ENCODE data around the gene MYPN. TPM values are rescaled to one million over a fixed set of nuclear protein-coding genes. Genes with fewer than 3 reads are reported as not detected.

MYPN gene
- total and polyA plus RNA-seq, 2 donors (not counting 1 experiment from before 2014, with no cell fraction given): not detected

DNA sequence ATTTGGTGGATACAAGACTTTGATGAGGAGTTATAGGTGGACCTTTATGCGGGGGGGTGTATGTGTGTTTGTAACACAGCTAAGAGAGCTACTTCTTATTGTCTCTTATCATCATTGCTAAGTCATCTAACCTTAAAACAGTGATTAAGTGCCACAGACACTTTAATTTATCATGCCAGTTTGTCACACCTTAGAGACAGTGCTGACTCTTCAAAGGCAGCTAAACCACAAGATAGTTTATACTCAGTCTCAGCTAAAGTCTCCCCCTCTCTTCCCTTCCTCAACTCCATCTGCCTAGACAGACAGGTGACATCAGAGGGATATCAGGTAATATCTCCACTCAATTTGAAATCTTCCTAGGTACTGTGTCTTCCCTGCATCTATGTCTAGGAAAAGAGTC, 42.2 kb downstream of the MYPN start:
- intact Hi-C loops (cut with micrococcal nuclease): loop anchor here (10.0 kb wide), 1 partner anchor 137 kb away; no protein-coding TSS in a partner anchor
- no peak overlapping the region for H3K4me2 ChIP-seq (replicated peaks; ENCODE audit: low read depth, low read length, poor library complexity, severe bottlenecking)
- no peaks in the 10 kb centered on the region for H3K79me2 ChIP-seq (ENCODE audit: control insufficient read depth, insufficient read depth, low read length)
- H3K9ac ChIP-seq (ENCODE audit: low read length): no peak overlapping the region
- no peak overlapping the region for H2AFZ ChIP-seq (ENCODE audit: insufficient read depth, low read depth, low read length, poor library complexity, severe bottlenecking)
- no peak for TF ChIP-seq EZH2 (IDR thresholded peaks at IDR 0.05; ENCODE audit: borderline replicate concordance, insufficient read depth, low read depth, low read length, poor library complexity, severe bottlenecking)
- no peaks in the 10 kb centered on the region for H3K4me1 ChIP-seq (ENCODE audit: control insufficient read depth in 2 of 2, insufficient read depth in 2 of 2, low read length in 2 of 2)
- no peak overlapping the region for H3K27ac Mint-ChIP-seq
- no peaks in the 10 kb centered on the region for H4K20me1 ChIP-seq (ENCODE audit: control insufficient read depth, insufficient read depth, low read length, poor library complexity, severe bottlenecking)
- no peak overlapping the region for H3K27ac ChIP-seq (ENCODE audit: low read length in 2 of 2)
- no peak for ATAC-seq (ENCODE audit: low read depth)
- H3K27me3 Mint-ChIP-seq: peaks cover 10% of the 10 kb centered on the region
- no peak for DNase-seq
- ChIA-PET POLR2A (no interaction called here), CTCF (interaction anchor here (1.1 to 9.7 kb wide), 4 partner anchors 30 to 363 kb away, joined by 3 to 192 read pairs (median 8); no protein-coding TSS in a partner anchor)
- H3K4me3 ChIP-seq (ENCODE audit: control extremely low read depth in 1 of 5, extremely low read depth in 1 of 5, insufficient read depth in 1 of 5, low read depth in 2 of 5, low read length in 4 of 5): no peak overlapping the region
- H3K27me3 ChIP-seq (replicated peaks in 1 of 4; ENCODE audit: control extremely low read depth in 1 of 4, control insufficient read depth in 3 of 4, insufficient read depth in 4 of 4, low read length in 3 of 4): no peaks in the 10 kb centered on the region
- no peaks in the 10 kb centered on the region for H3K9me3 Mint-ChIP-seq (ENCODE audit: insufficient read depth)
- no peaks in the 10 kb centered on the region for H3K36me3 ChIP-seq (replicated peaks in 1 of 2; ENCODE audit: control extremely low read depth in 1 of 2, control insufficient read depth in 1 of 2, extremely low read depth in 1 of 2, insufficient read depth in 2 of 2, low read length in 1 of 2)
- H3K9me3 ChIP-seq (ENCODE audit: control extremely low read depth in 1 of 3, control insufficient read depth in 2 of 3, insufficient read depth in 1 of 3, low read length in 2 of 3): no peaks in the 10 kb centered on the region
- no peaks in the 10 kb centered on the region for H3K4me1 Mint-ChIP-seq
- no CpG with 5 or more reads among the region's 1 CpG for WGBS (ENCODE audit: insufficient coverage)
- H3K4me3 Mint-ChIP-seq: no peak overlapping the region

GRCh38 chr10:68153473-68154210, 44.4 kb downstream of the MYPN start:
- intact Hi-C loops (cut with micrococcal nuclease): loop anchor here (10.0 kb wide), 1 partner anchor 139 kb away; no protein-coding TSS in a partner anchor
- H2AFZ ChIP-seq (ENCODE audit: insufficient read depth, low read depth, low read length, poor library complexity, severe bottlenecking): no peak overlapping the region

More at GRCh38 chr10:68153473-68154210, 44.4 kb downstream of the MYPN start:
- Histone ChIP-seq H3K27me3 (replicated peaks in 1 of 4; ENCODE audit: control extremely low read depth in 1 of 4, control insufficient read depth in 3 of 4, insufficient read depth in 4 of 4, low read length in 3 of 4) (no peaks in the 10 kb centered on the region), H3K4me2 (replicated peaks; ENCODE audit: low read depth, low read length, poor library complexity, severe bottlenecking) (no peak overlapping the region), H3K4me3 (ENCODE audit: control extremely low read depth in 1 of 5, extremely low read depth in 1 of 5, insufficient read depth in 1 of 5, low read depth in 2 of 5, low read length in 4 of 5) (no peak overlapping the region), H3K4me1 (ENCODE audit: control insufficient read depth in 2 of 2, insufficient read depth in 2 of 2, low read length in 2 of 2) (no peaks in the 10 kb centered on the region), H3K9ac (ENCODE audit: low read length) (no peak overlapping the region), H3K9me3 (ENCODE audit: control extremely low read depth in 1 of 3, control insufficient read depth in 2 of 3, insufficient read depth in 1 of 3, low read length in 2 of 3) (no peaks in the 10 kb centered on the region), H3K27ac (ENCODE audit: low read length in 2 of 2) (no peak overlapping the region), H3K36me3 (replicated peaks in 1 of 2; ENCODE audit: control extremely low read depth in 1 of 2, control insufficient read depth in 1 of 2, extremely low read depth in 1 of 2, insufficient read depth in 2 of 2, low read length in 1 of 2) (no peaks in the 10 kb centered on the region), H3K79me2 (ENCODE audit: control insufficient read depth, insufficient read depth, low read length) (no peaks in the 10 kb centered on the region), H4K20me1 (ENCODE audit: control insufficient read depth, insufficient read depth, low read length, poor library complexity, severe bottlenecking) (no peaks in the 10 kb centered on the region)
- Mint-ChIP-seq H3K9me3 (ENCODE audit: insufficient read depth) (no peaks in the 10 kb centered on the region), H3K27ac (no peak overlapping the region), H3K4me1 (no peaks in the 10 kb centered on the region), H3K4me3 (no peak overlapping the region), H3K27me3 (peaks cover 5% of the 10 kb centered on the region)
- TF ChIP-seq, protein P1, sequence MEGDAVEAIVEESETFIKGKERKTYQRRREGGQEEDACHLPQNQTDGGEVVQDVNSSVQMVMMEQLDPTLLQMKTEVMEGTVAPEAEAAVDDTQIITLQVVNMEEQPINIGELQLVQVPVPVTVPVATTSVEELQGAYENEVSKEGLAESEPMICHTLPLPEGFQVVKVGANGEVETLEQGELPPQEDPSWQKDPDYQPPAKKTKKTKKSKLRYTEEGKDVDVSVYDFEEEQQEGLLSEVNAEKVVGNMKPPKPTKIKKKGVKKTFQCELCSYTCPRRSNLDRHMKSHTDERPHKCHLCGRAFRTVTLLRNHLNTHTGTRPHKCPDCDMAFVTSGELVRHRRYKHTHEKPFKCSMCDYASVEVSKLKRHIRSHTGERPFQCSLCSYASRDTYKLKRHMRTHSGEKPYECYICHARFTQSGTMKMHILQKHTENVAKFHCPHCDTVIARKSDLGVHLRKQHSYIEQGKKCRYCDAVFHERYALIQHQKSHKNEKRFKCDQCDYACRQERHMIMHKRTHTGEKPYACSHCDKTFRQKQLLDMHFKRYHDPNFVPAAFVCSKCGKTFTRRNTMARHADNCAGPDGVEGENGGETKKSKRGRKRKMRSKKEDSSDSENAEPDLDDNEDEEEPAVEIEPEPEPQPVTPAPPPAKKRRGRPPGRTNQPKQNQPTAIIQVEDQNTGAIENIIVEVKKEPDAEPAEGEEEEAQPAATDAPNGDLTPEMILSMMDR (IDR thresholded peaks at IDR 0.05): no peak
- no peak for TF ChIP-seq EZH2 (IDR thresholded peaks at IDR 0.05; ENCODE audit: borderline replicate concordance, insufficient read depth, low read depth, low read length, poor library complexity, severe bottlenecking)
- WGBS (ENCODE audit: insufficient coverage): 53% methylated on average over 4 of the region's 8 CpGs
- DNase-seq (no peak), ATAC-seq (ENCODE audit: low read depth) (no peak)
- CTCF ChIA-PET: interaction anchor here (0.7 to 9.7 kb wide), 5 partner anchors 8 to 366 kb away, joined by 3 to 192 read pairs (median 11); no protein-coding TSS in a partner anchor
- POLR2A ChIA-PET: no interaction called here

All from B cell (primary cell).